ENCODE data around the gene STEAP3.

The STEAP3 gene

GRCh38 chr2:119228136-119228535 lies 4.5 kb downstream of the STEAP3 start:
- no peak for DNase-seq

GRCh38 chr2:119228964-119229363 lies 5.3 kb downstream of the STEAP3 start:
- DNase-seq: no peak

GRCh38 chr2:119229716-119230115 lies 6.1 kb downstream of the STEAP3 start:
- DNase-seq: no peak

GRCh38 chr2:119230219-119231185 lies 6.9 kb downstream of the STEAP3 start:
- no peak for DNase-seq

GRCh38 chr2:119231975-119232665 lies 8.5 kb downstream of the STEAP3 start:
- DNase-seq: no peak

- no peak for DNase-seq
Observed at GRCh38 chr2:119232666-119232993, 9.0 kb downstream of the STEAP3 start.

- DNase-seq: no peak
Observed at GRCh38 chr2:119233326-119234020, 9.8 kb downstream of the STEAP3 start.

GRCh38 chr2:119234021-119235019 lies 10.7 kb downstream of the STEAP3 start:
- peak; percentile 17 for DNase-seq

GRCh38 chr2:119236796-119237195 lies 13.2 kb downstream of the STEAP3 start:
- no peak for DNase-seq

GRCh38 chr2:119240311-119241204 lies 16.9 kb downstream of the STEAP3 start:
- peak; percentile 90 for DNase-seq

- no peak for DNase-seq
Observed at GRCh38 chr2:119241205-119241532, 17.5 kb downstream of the STEAP3 start.

GRCh38 chr2:119242276-119243119 lies 18.9 kb downstream of the STEAP3 start:
- DNase-seq: peak; percentile 77

- no peak for DNase-seq
Observed at GRCh38 chr2:119243621-119244020, 20.0 kb downstream of the STEAP3 start.

GRCh38 chr2:119245076-119245840 lies 21.6 kb downstream of the STEAP3 start:
- no peak for DNase-seq

GRCh38 chr2:119245841-119246230 lies 22.2 kb downstream of the STEAP3 start:
- DNase-seq: no peak

- DNase-seq: no peak
Observed at GRCh38 chr2:119246884-119247843, 23.5 kb downstream of the STEAP3 start.

- DNase-seq: no peak
Observed at GRCh38 chr2:119247844-119248271, 24.2 kb downstream of the STEAP3 start.

- DNase-seq: no peak
Observed at GRCh38 chr2:119248311-119248710, 24.7 kb downstream of the STEAP3 start.
